Peyer's patch (tissue), 4 donors: ENCODE results near the gene TFPT.

Experiments
- POLR2A ChIP-seq, 2 donors: fragments of 450-650 bp; IDR thresholded peaks; one replicate each; pipeline ENCODE4 v1.5.1; 2017; ENCODE audit warnings: antibody characterized with exemption in 2 of 2, mild to moderate bottlenecking in 2 of 2, moderate library complexity in 2 of 2
- TF ChIP-seq, protein P1 (sequence below), 6 experiments: fragments of 450-650 bp in 4 of 6; fragments of 200-600 bp in 2 of 6; sonication (generic) in 1 of 6; IDR thresholded peaks; one replicate each; pipeline ENCODE4 v1.5.1; 2017 to 2019; ENCODE audit warnings: antibody characterized with exemption in 6 of 6, mild to moderate bottlenecking in 3 of 6, moderate library complexity in 1 of 6

DNA sequence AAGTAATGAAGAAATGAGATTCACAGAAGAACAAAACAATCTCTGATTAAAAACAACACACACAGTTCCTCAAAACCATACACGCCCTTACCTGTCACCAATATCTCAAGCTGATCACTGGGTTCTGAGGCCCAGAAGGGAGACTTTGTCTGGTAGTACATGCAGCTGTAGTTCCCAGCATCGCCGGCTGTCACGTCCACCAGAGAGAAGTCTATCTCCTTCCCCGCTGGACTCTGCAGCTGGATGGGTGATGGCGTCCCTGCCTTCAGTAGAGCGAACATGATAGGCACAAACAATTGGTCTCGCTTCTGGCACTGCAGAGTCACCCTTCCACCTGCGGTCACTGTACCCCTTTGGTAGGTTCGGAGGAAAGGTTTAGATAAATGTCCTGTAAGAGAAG is 41.6 kb downstream of the TFPT start:
- TF ChIP-seq, protein P1, sequence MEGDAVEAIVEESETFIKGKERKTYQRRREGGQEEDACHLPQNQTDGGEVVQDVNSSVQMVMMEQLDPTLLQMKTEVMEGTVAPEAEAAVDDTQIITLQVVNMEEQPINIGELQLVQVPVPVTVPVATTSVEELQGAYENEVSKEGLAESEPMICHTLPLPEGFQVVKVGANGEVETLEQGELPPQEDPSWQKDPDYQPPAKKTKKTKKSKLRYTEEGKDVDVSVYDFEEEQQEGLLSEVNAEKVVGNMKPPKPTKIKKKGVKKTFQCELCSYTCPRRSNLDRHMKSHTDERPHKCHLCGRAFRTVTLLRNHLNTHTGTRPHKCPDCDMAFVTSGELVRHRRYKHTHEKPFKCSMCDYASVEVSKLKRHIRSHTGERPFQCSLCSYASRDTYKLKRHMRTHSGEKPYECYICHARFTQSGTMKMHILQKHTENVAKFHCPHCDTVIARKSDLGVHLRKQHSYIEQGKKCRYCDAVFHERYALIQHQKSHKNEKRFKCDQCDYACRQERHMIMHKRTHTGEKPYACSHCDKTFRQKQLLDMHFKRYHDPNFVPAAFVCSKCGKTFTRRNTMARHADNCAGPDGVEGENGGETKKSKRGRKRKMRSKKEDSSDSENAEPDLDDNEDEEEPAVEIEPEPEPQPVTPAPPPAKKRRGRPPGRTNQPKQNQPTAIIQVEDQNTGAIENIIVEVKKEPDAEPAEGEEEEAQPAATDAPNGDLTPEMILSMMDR (IDR thresholded peaks at IDR 0.05), result no peak
- no peak for TF ChIP-seq POLR2A (IDR thresholded peaks at IDR 0.05)
